ENCODE results near the gene ELMO1. TPM values are rescaled to one million over a fixed set of nuclear protein-coding genes. Genes with fewer than 3 reads are reported as not detected.

Gene ELMO1
- total and polyA plus RNA-seq, 2 of the 13 experiments (the other 11 are each of a cell fraction or from before 2014, with no cell fraction given), result 0.11 to 0.17 TPM

GRCh38 chr7:37338966-37339365 lies 109.7 kb downstream of the ELMO1 start:
- Histone ChIP-seq H3K4me3 (replicated peaks in 1 of 3; ENCODE audit: insufficient read depth in 1 of 3, low read depth in 2 of 3, low read length in 3 of 3) (no peak overlapping the region), H3K4me2 (ENCODE audit: low read depth, low read length) (no peak overlapping the region), H2AFZ (ENCODE audit: low read length) (no peak overlapping the region), H3K79me2 (ENCODE audit: insufficient read depth, low read length) (no peaks in the 10 kb centered on the region), H3K36me3 (replicated peaks in 1 of 2; ENCODE audit: control insufficient read depth in 1 of 2, insufficient read depth in 2 of 2, low read length in 2 of 2) (no peaks in the 10 kb centered on the region), H3K4me1 (ENCODE audit: insufficient read depth, low read length) (no peaks in the 10 kb centered on the region), H4K20me1 (ENCODE audit: insufficient read depth, low read length) (no peaks in the 10 kb centered on the region), H3K27me3 (ENCODE audit: control insufficient read depth in 1 of 2, insufficient read depth in 2 of 2, low read length in 2 of 2) (no peaks in the 10 kb centered on the region), H3K27ac (ENCODE audit: extremely low read length, insufficient read depth, low read length) (no peak overlapping the region), H3K9ac (ENCODE audit: insufficient read depth, low read depth, low read length) (no peak overlapping the region), H3K9me3 (ENCODE audit: low read length) (no peaks in the 10 kb centered on the region)
- no peak for TF ChIP-seq NFIC (IDR thresholded peaks at IDR 0.05; ENCODE audit: low read length)
- no peak for TF ChIP-seq PAF1 (CRISPR knock-in tag; IDR thresholded peaks at IDR 0.05)
- FAIRE-seq, result no peak
- 20% methylated on average over 1 of the region's 1 CpG for WGBS (ENCODE audit: low lambda C conversion rate)
- no TSS peak for BruUV-seq (replicated peaks)
- ChIA-PET CTCF (ENCODE audit: low intra/inter-chr PET ratio, low total read pairs) (no interaction called here), POLR2A (no interaction called here)
- in situ Hi-C loops (cut with HindIII; ENCODE audit: extremely low pct_ligation_motif_present, low pct_unique_long_range_greater_than_20kb) (no loop called here), intact Hi-C loops (cut with micrococcal nuclease; ENCODE audit: unreplicated experiment) (no loop called here)
- ATAC-seq, result no peak
- no peak for DNase-seq (ENCODE audit: low spot score)

- CTCF ChIA-PET (ENCODE audit: low intra/inter-chr PET ratio, low total read pairs), result no interaction called here
- Histone ChIP-seq H3K4me2 (ENCODE audit: low read depth, low read length) (no peak overlapping the region), H3K36me3 (replicated peaks in 1 of 2; ENCODE audit: control insufficient read depth in 1 of 2, insufficient read depth in 2 of 2, low read length in 2 of 2) (no peaks in the 10 kb centered on the region), H3K9me3 (ENCODE audit: low read length) (no peaks in the 10 kb centered on the region), H4K20me1 (ENCODE audit: insufficient read depth, low read length) (no peaks in the 10 kb centered on the region), H3K27ac (ENCODE audit: extremely low read length, insufficient read depth, low read length) (no peak overlapping the region), H3K9ac (ENCODE audit: insufficient read depth, low read depth, low read length) (no peak overlapping the region), H2AFZ (ENCODE audit: low read length) (no peak overlapping the region), H3K4me3 (replicated peaks in 1 of 3; ENCODE audit: insufficient read depth in 1 of 3, low read depth in 2 of 3, low read length in 3 of 3) (no peak overlapping the region), H3K27me3 (ENCODE audit: control insufficient read depth in 1 of 2, insufficient read depth in 2 of 2, low read length in 2 of 2) (no peaks in the 10 kb centered on the region), H3K4me1 (ENCODE audit: insufficient read depth, low read length) (no peaks in the 10 kb centered on the region), H3K79me2 (ENCODE audit: insufficient read depth, low read length) (no peaks in the 10 kb centered on the region)
- TF ChIP-seq ZNF563 (CRISPR knock-in tag; IDR thresholded peaks at IDR 0.05) (no peak), TBP (CRISPR knock-in tag; IDR thresholded peaks at IDR 0.05) (no peak), ZNF30 (CRISPR knock-in tag; IDR thresholded peaks at IDR 0.05) (no peak), ZBTB4 (CRISPR knock-in tag; IDR thresholded peaks at IDR 0.05; ENCODE audit: borderline replicate concordance) (no peak), MEIS1 (CRISPR knock-in tag; IDR thresholded peaks at IDR 0.05; ENCODE audit: borderline replicate concordance) (no peak), MBNL3 (CRISPR knock-in tag; conservative IDR thresholded peaks at IDR 0.05) (no peak), SRY (CRISPR knock-in tag; IDR thresholded peaks at IDR 0.05) (no peak), ZNF549 (CRISPR knock-in tag; IDR thresholded peaks at IDR 0.05) (no peak), TOPORS (CRISPR knock-in tag; IDR thresholded peaks at IDR 0.05) (no peak), ZFP82 (CRISPR knock-in tag; IDR thresholded peaks at IDR 0.05; ENCODE audit: borderline replicate concordance) (no peak), JARID2 (CRISPR knock-in tag; IDR thresholded peaks at IDR 0.05; ENCODE audit: insufficient replicate concordance) (no peak), GATAD1 (CRISPR knock-in tag; IDR thresholded peaks at IDR 0.05) (no peak), ZBTB14 (CRISPR knock-in tag; IDR thresholded peaks at IDR 0.05) (no peak), ASH2L (IDR thresholded peaks at IDR 0.05; ENCODE audit: insufficient read length, low read depth, low read length) (no peak)
- POLR2A ChIA-PET, result no interaction called here
- BruUV-seq (replicated peaks), result no TSS peak
- no peak for DNase-seq (ENCODE audit: low spot score)
- FAIRE-seq, result no peak
- no peak for ATAC-seq
- intact Hi-C loops (cut with micrococcal nuclease; ENCODE audit: unreplicated experiment) (no loop called here), in situ Hi-C loops (cut with HindIII; ENCODE audit: extremely low pct_ligation_motif_present, low pct_unique_long_range_greater_than_20kb) (no loop called here)
- 73% methylated on average over 1 of the region's 1 CpG for WGBS (ENCODE audit: low lambda C conversion rate)
Measured at GRCh38 chr7:37337522-37337921, 111.1 kb downstream of the ELMO1 start.

Data from HepG2 (cell line).